C4-2B (cell line): Measurements from ENCODE around the gene ZDHHC3.
"Not testable (repeated sequence)": the region's sequence is repeated elsewhere in the genome, so short reads cannot be mapped to it uniquely, and the experiment has no call there.

Source experiments
- H3K27ac ChIP-seq: fragments of 450-650 bp; 2 replicates; pipeline ENCODE4 v1.5.1; 2017
- CTCF ChIP-seq: fragments of 450-650 bp; conservative IDR thresholded peaks from 2 replicates; pipeline ENCODE4 v1.5.1; 2017; ENCODE audit warnings: mild to moderate bottlenecking
- ZFX ChIP-seq: fragments of 450-650 bp; IDR thresholded peaks from 2 replicates; pipeline ENCODE4 v1.6.1; 2017

ZDHHC3 gene

GRCh38 chr3:44954962-44955361, 21.0 kb downstream of the ZDHHC3 start:
- TF ChIP-seq CTCF (no peak), ZFX (no peak)
- no peak overlapping the region for H3K27ac ChIP-seq

- H3K27ac ChIP-seq: no peak overlapping the region
- no peak for TF ChIP-seq CTCF
These were observed 21.7 kb downstream of the ZDHHC3 start for GRCh38 chr3:44954304-44954703.

- TF ChIP-seq ZFX (no peak), CTCF (no peak)
- no peak overlapping the region for H3K27ac ChIP-seq
These were observed 23.3 kb downstream of the ZDHHC3 start for GRCh38 chr3:44952689-44953088.

- no peak overlapping the region for H3K27ac ChIP-seq
- no peak for TF ChIP-seq CTCF
- TF ChIP-seq ZFX: no peak
These were observed 25.7 kb downstream of the ZDHHC3 start for GRCh38 chr3:44950275-44950734.

- not testable (repeated sequence) for H3K27ac ChIP-seq
These were observed 26.2 kb downstream of the ZDHHC3 start for GRCh38 chr3:44949770-44950169.

GRCh38 chr3:44948239-44948638, 27.7 kb downstream of the ZDHHC3 start:
- TF ChIP-seq CTCF (no peak), ZFX (no peak)
- no peak overlapping the region for H3K27ac ChIP-seq

GRCh38 chr3:44942202-44942921, 33.6 kb downstream of the ZDHHC3 start:
- no peak overlapping the region for H3K27ac ChIP-seq
- TF ChIP-seq CTCF (no peak), ZFX (no peak)

- TF ChIP-seq ZFX (no peak), CTCF (no peak)
- no peak overlapping the region for H3K27ac ChIP-seq
These were observed 36.4 kb downstream of the ZDHHC3 start for GRCh38 chr3:44939581-44940036.
